Vagina (tissue), 2 donors: ENCODE data around the gene ZNF264. TPM values are rescaled to one million over a fixed set of nuclear protein-coding genes. Genes with fewer than 3 reads are reported as not detected.
A peak's percentile ranks its signal among the peaks of the same experiment; 100 is the strongest.

ENCODE experiments used
- DNase-seq, 2 donors: peaks; one replicate each; pipeline ENCODE4 v3.0.0-alpha.2; 2017; ENCODE audit errors: extremely low spot score in 2 of 2
- H3K27ac ChIP-seq: fragments of 200-600 bp; sonication (generic); one replicate; pipeline ENCODE4 v1.5.1; 2019
- H3K27me3 ChIP-seq: fragments of 200-600 bp; sonication (generic); one replicate; pipeline ENCODE4 v1.5.1; 2019
- H3K36me3 ChIP-seq, 2 donors: fragments of 200-600 bp; sonication (generic); one replicate each; pipeline ENCODE4 v1.5.1; 2017 to 2019
- H3K4me1 ChIP-seq: fragments of 200-600 bp; sonication (generic); one replicate; pipeline ENCODE4 v1.5.1; 2019
- H3K4me3 ChIP-seq, 2 donors: fragments of 200-600 bp; sonication (generic); 1 replicate in 1 of 2; 2 replicates in 1 of 2; pipeline ENCODE4 v1.5.1; 2016 to 2019
- H3K9me3 ChIP-seq: fragments of 200-600 bp; sonication (generic); one replicate; pipeline ENCODE4 v1.5.1; 2019
- CTCF ChIP-seq, 3 experiments: fragments of 450-650 bp in 2 of 3; fragments of 200-600 bp in 1 of 3; sonication (generic) in 1 of 3; IDR thresholded peaks; one replicate each; pipeline ENCODE4 v1.5.1; 2017 to 2019; ENCODE audit warnings: antibody characterized with exemption in 3 of 3, mild to moderate bottlenecking in 2 of 3, moderate library complexity in 2 of 3
- POLR2A ChIP-seq, 2 donors: fragments of 450-650 bp; IDR thresholded peaks; one replicate each; pipeline ENCODE4 v1.6.1; 2017; ENCODE audit warnings: antibody characterized with exemption in 2 of 2, mild to moderate bottlenecking in 2 of 2, moderate library complexity in 2 of 2
- POLR2AphosphoS5 ChIP-seq, 2 donors: sonication (generic); formaldehyde crosslinking; IDR thresholded peaks; one replicate each; pipeline ENCODE4 v1.9.0; 2017; ENCODE audit warnings: antibody characterized with exemption in 2 of 2, mild to moderate bottlenecking in 2 of 2, low read depth in 1 of 2; ENCODE audit not compliant: insufficient read depth in 1 of 2
- intact Hi-C: fragments of 100-400 bp; cut with DNase I; formaldehyde crosslinking; loops from one replicate; pipeline ENCODE4 v1.15.1; 2023
- total RNA-seq: library from RNA; depleted of rRNA; stranded (reverse); fragments of >200 nt; gene quantifications from one replicate; pipeline ENCODE4 v1.2.3, GENCODE V29; 2016

Gene ZNF264
- total RNA-seq, 1 donor from 2014 or later = 25.0 TPM

- H3K4me3 ChIP-seq = no peak overlapping the region
- peaks cover 3% of the 10 kb centered on the region for H3K9me3 ChIP-seq
- H3K4me1 ChIP-seq = no peaks in the 10 kb centered on the region
- DNase-seq = no peak
- H3K27me3 ChIP-seq = no peaks in the 10 kb centered on the region
- peaks cover 0 to 66% of the 10 kb centered on the region in 2 donors for H3K36me3 ChIP-seq
- intact Hi-C loops = no loop called here
- TF ChIP-seq POLR2AphosphoS5 (IDR thresholded peaks at IDR 0.05; ENCODE audit: insufficient read depth in 1 of 2, low read depth in 1 of 2) = no peak
- TF ChIP-seq POLR2A (IDR thresholded peaks at IDR 0.05) = no peak
- no peak for TF ChIP-seq CTCF (IDR thresholded peaks at IDR 0.05)
- no peak overlapping the region for H3K27ac ChIP-seq
Measured at GRCh38 chr19:57202160-57202559, 10.9 kb downstream of the ZNF264 start.

GRCh38 chr19:57210381-57210780 is 19.1 kb downstream of the ZNF264 start:
- no peaks in the 10 kb centered on the region for H3K4me1 ChIP-seq
- H3K9me3 ChIP-seq = no peaks in the 10 kb centered on the region
- H3K27me3 ChIP-seq = no peaks in the 10 kb centered on the region
- peaks cover 20 to 79% of the 10 kb centered on the region in 2 donors for H3K36me3 ChIP-seq
- TF ChIP-seq POLR2A (IDR thresholded peaks at IDR 0.05) (no peak), POLR2AphosphoS5 (IDR thresholded peaks at IDR 0.05; ENCODE audit: insufficient read depth in 1 of 2, low read depth in 1 of 2) (no peak)
- H3K27ac ChIP-seq = no peak overlapping the region
- no peak for DNase-seq
- intact Hi-C loops = no loop called here
- no peak overlapping the region for H3K4me3 ChIP-seq

- DNase-seq = no peak
- no peaks in the 10 kb centered on the region for H3K27me3 ChIP-seq
- peak overlapping the region in 1 of 2 donors; percentile 26 for H3K4me3 ChIP-seq
- H3K36me3 ChIP-seq = peaks cover 20 to 81% of the 10 kb centered on the region in 2 donors
- H3K27ac ChIP-seq = no peak overlapping the region
- intact Hi-C loops = no loop called here
- no peaks in the 10 kb centered on the region for H3K4me1 ChIP-seq
- TF ChIP-seq CTCF (IDR thresholded peaks at IDR 0.05) = no peak
- no peak for TF ChIP-seq POLR2AphosphoS5 (IDR thresholded peaks at IDR 0.05; ENCODE audit: insufficient read depth in 1 of 2, low read depth in 1 of 2)
- no peak for TF ChIP-seq POLR2A (IDR thresholded peaks at IDR 0.05)
- no peaks in the 10 kb centered on the region for H3K9me3 ChIP-seq
Measured at GRCh38 chr19:57212109-57212508, 20.8 kb downstream of the ZNF264 start.

- intact Hi-C loops = no loop called here
Measured at GRCh38 chr19:57227502-57227901, 36.2 kb downstream of the ZNF264 start.

GRCh38 chr19:57231686-57232085 is 40.4 kb downstream of the ZNF264 start:
- DNase-seq = peak in 1 of 2 donors; percentile 58
- TF ChIP-seq POLR2A (IDR thresholded peaks at IDR 0.05) = no peak
- no peak for TF ChIP-seq POLR2AphosphoS5 (IDR thresholded peaks at IDR 0.05; ENCODE audit: insufficient read depth in 1 of 2, low read depth in 1 of 2)
- TF ChIP-seq CTCF (IDR thresholded peaks at IDR 0.05) = no peak

More at GRCh38 chr19:57227502-57227901, 36.2 kb downstream of the ZNF264 start:
- no peaks in the 10 kb centered on the region for H3K9me3 ChIP-seq
- H3K27ac ChIP-seq = no peak overlapping the region
- no peak for TF ChIP-seq POLR2AphosphoS5 (IDR thresholded peaks at IDR 0.05; ENCODE audit: insufficient read depth in 1 of 2, low read depth in 1 of 2)
- no peak for TF ChIP-seq CTCF (IDR thresholded peaks at IDR 0.05)
- TF ChIP-seq POLR2A (IDR thresholded peaks at IDR 0.05) = no peak
- no peaks in the 10 kb centered on the region for H3K36me3 ChIP-seq
- no peaks in the 10 kb centered on the region for H3K27me3 ChIP-seq
- no peaks in the 10 kb centered on the region for H3K4me1 ChIP-seq
- DNase-seq = peak in 1 of 2 donors; percentile 81
- H3K4me3 ChIP-seq = no peak overlapping the region

More at GRCh38 chr19:57231686-57232085, 40.4 kb downstream of the ZNF264 start:
- Histone ChIP-seq H3K4me1 (no peaks in the 10 kb centered on the region), H3K36me3 (no peaks in the 10 kb centered on the region), H3K27ac (no peak overlapping the region), H3K9me3 (no peaks in the 10 kb centered on the region), H3K4me3 (no peak overlapping the region), H3K27me3 (no peaks in the 10 kb centered on the region)
- intact Hi-C loops = no loop called here
